NCI-H1694 treated with DMSO at 0.1 percent for 48 hours (cell line): ENCODE data around the gene CHP2.
"Not testable (repeated sequence)": the region's sequence is repeated elsewhere in the genome, so short reads cannot be mapped to it uniquely, and the experiment has no call there.

Source experiments
- DNase-seq: peaks from one replicate; lab custom pipeline; 2025; lab: John Stamatoyannopoulos, UW

CHP2 gene

GRCh38 chr16:23745263-23745662 lies 9.6 kb upstream of the CHP2 start:
- no peak for DNase-seq

GRCh38 chr16:23748630-23749029 lies 6.2 kb upstream of the CHP2 start:
- DNase-seq: no peak

- not testable (repeated sequence) for DNase-seq
Measured at GRCh38 chr16:23751053-23751452, 3.8 kb upstream of the CHP2 start.

GRCh38 chr16:23753908-23754593 lies 775 bp upstream of the CHP2 start:
- no peak for DNase-seq

GRCh38 chr16:23755484-23755809 lies 621 bp downstream of the CHP2 start:
- DNase-seq: no peak

GRCh38 chr16:23757116-23757515 lies 2.3 kb downstream of the CHP2 start:
- DNase-seq: no peak

- DNase-seq: no peak
Measured at GRCh38 chr16:23757937-23758619, 3.3 kb downstream of the CHP2 start.

- no peak for DNase-seq
Measured at GRCh38 chr16:23765933-23766332, 11.1 kb downstream of the CHP2 start.

GRCh38 chr16:23768581-23768980 lies 13.8 kb downstream of the CHP2 start:
- DNase-seq: no peak

GRCh38 chr16:23771027-23771426 lies 16.2 kb downstream of the CHP2 start:
- DNase-seq: no peak

GRCh38 chr16:23771642-23772041 lies 16.8 kb downstream of the CHP2 start:
- no peak for DNase-seq

- no peak for DNase-seq
Measured at GRCh38 chr16:23773339-23773738, 18.5 kb downstream of the CHP2 start.

- DNase-seq: no peak
Measured at GRCh38 chr16:23781176-23781575, 26.4 kb downstream of the CHP2 start.

- no peak for DNase-seq
Measured at GRCh38 chr16:23784811-23785447, 30.1 kb downstream of the CHP2 start.

GRCh38 chr16:23785842-23786241 lies 31.0 kb downstream of the CHP2 start:
- DNase-seq: no peak

- no peak for DNase-seq
Measured at GRCh38 chr16:23786964-23787561, 32.2 kb downstream of the CHP2 start.

GRCh38 chr16:23788685-23789084 lies 33.9 kb downstream of the CHP2 start:
- DNase-seq: no peak

- no peak for DNase-seq
Measured at GRCh38 chr16:23795378-23795777, 40.6 kb downstream of the CHP2 start.

- DNase-seq: no peak
Measured at GRCh38 chr16:23796941-23797340, 42.1 kb downstream of the CHP2 start.

GRCh38 chr16:23801378-23801777 lies 46.6 kb downstream of the CHP2 start:
- DNase-seq: peak; percentile 31

- no peak for DNase-seq
Measured at GRCh38 chr16:23802776-23803175, 48.0 kb downstream of the CHP2 start.

- peak; percentile 12 for DNase-seq
Measured at GRCh38 chr16:23803591-23804123, 48.8 kb downstream of the CHP2 start.

GRCh38 chr16:23807028-23807427 lies 52.2 kb downstream of the CHP2 start:
- DNase-seq: no peak
